Trophoblast cell (in vitro differentiated cells and primary cell): Measurements from ENCODE around the gene SDK2.

Experiments used
- DNase-seq, 2 donors: peaks; one replicate each; pipeline ENCODE4 v3.0.0-alpha.2; 2016
- H2AFZ ChIP-seq: 2 replicates; pipeline ENCODE4 v1.6.1; 2013; ENCODE audit warnings: low read length, moderate library complexity, mild to moderate bottlenecking; ENCODE audit not compliant: insufficient read depth, poor library complexity
- H2AK5ac ChIP-seq: 2 replicates; pipeline ENCODE4 v1.6.1; 2013; ENCODE audit warnings: mild to moderate bottlenecking, low read length
- H2BK120ac ChIP-seq: 2 replicates; pipeline ENCODE4 v1.6.1; 2013; ENCODE audit warnings: low read length, mild to moderate bottlenecking, moderate library complexity; ENCODE audit not compliant: insufficient read depth, poor library complexity
- H2BK12ac ChIP-seq: 2 replicates; pipeline ENCODE4 v1.6.1; 2013; ENCODE audit warnings: mild to moderate bottlenecking, low read length, moderate library complexity
- H2BK5ac ChIP-seq: 2 replicates; pipeline ENCODE4 v1.6.1; 2013; ENCODE audit warnings: low read length, low read depth, moderate library complexity, mild to moderate bottlenecking; ENCODE audit not compliant: poor library complexity
- H3K14ac ChIP-seq: 2 replicates; pipeline ENCODE4 v1.6.1; 2013; ENCODE audit warnings: mild to moderate bottlenecking, low read length
- H3K18ac ChIP-seq: 2 replicates; pipeline ENCODE4 v1.6.1; 2013; ENCODE audit warnings: mild to moderate bottlenecking, low read length
- H3K23ac ChIP-seq: 2 replicates; pipeline ENCODE4 v1.6.1; 2013; ENCODE audit warnings: low read length
- H3K27ac ChIP-seq: 2 replicates; pipeline ENCODE4 v1.5.1; 2013; ENCODE audit warnings: low read depth, mild to moderate bottlenecking, inconsistent platforms, low read length, moderate library complexity
- H3K27me3 ChIP-seq: 2 replicates; pipeline ENCODE4 v1.6.1; 2013; ENCODE audit warnings: inconsistent platforms, mild to moderate bottlenecking, low read length, moderate library complexity; ENCODE audit not compliant: insufficient read depth
- H3K36me3 ChIP-seq, 2 experiments: 1 replicate in 1 of 2; 2 replicates in 1 of 2; pipeline ENCODE4 v1.6.1; 2013; ENCODE audit warnings: low read length in 2 of 2, mild to moderate bottlenecking in 2 of 2, moderate library complexity in 1 of 2; ENCODE audit not compliant: insufficient read depth in 2 of 2, control insufficient read depth in 1 of 2
- H3K4ac ChIP-seq: 2 replicates; pipeline ENCODE4 v1.6.1; 2013; ENCODE audit warnings: low read depth, mild to moderate bottlenecking, low read length, moderate library complexity
- H3K4me1 ChIP-seq, 2 experiments: 1 replicate in 1 of 2; 2 replicates in 1 of 2; pipeline ENCODE4 v1.6.1; 2013; ENCODE audit warnings: low read length in 2 of 2, mild to moderate bottlenecking in 2 of 2, moderate library complexity in 1 of 2; ENCODE audit not compliant: insufficient read depth in 2 of 2, control insufficient read depth in 1 of 2
- H3K4me2 ChIP-seq: 2 replicates; pipeline ENCODE4 v1.6.1; 2013; ENCODE audit warnings: inconsistent platforms, mild to moderate bottlenecking, low read length, moderate library complexity
- H3K4me3 ChIP-seq: 2 replicates; pipeline ENCODE4 v1.5.1; 2013; ENCODE audit warnings: mild to moderate bottlenecking, low read depth, low read length, inconsistent platforms
- H3K79me1 ChIP-seq: one replicate; pipeline ENCODE4 v1.6.1; 2013; ENCODE audit warnings: low read length
- H3K79me2 ChIP-seq: 2 replicates; pipeline ENCODE4 v1.6.1; 2013; ENCODE audit warnings: low read length, mild to moderate bottlenecking; ENCODE audit not compliant: control insufficient read depth, insufficient read depth, poor library complexity
- H3K9ac ChIP-seq: 2 replicates; pipeline ENCODE4 v1.6.1; 2013; ENCODE audit warnings: mild to moderate bottlenecking, low read length
- H3K9me3 ChIP-seq: 2 replicates; pipeline ENCODE4 v1.6.1; 2013; ENCODE audit warnings: low read depth, mild to moderate bottlenecking, control low read depth, inconsistent platforms, low read length; ENCODE audit not compliant: insufficient read depth
- H4K12ac ChIP-seq: 2 replicates; pipeline ENCODE4 v1.6.1; 2013; ENCODE audit warnings: low read depth, mild to moderate bottlenecking, low read length, moderate library complexity
- H4K8ac ChIP-seq: 2 replicates; pipeline ENCODE4 v1.6.1; 2013; ENCODE audit warnings: low read depth, mild to moderate bottlenecking, low read length, moderate library complexity
- H4K91ac ChIP-seq: one replicate; pipeline ENCODE4 v1.6.1; 2013; ENCODE audit warnings: low read depth, mild to moderate bottlenecking, low read length, moderate library complexity
- WGBS: extraction: QIAGEN DNeasy Blood & Tissue Kit; methylation state at CpG from one replicate; pipeline ENCODE4 v1.1.7; 2013; ENCODE audit warnings: missing lambda C conversion rate; ENCODE audit not compliant: insufficient read length, insufficient coverage; ENCODE audit errors: extremely low coverage; 5-methylcytosine and 5-hydroxymethylcytosine counted together

Gene SDK2

GRCh38 chr17:73349138-73349537 is 295.1 kb downstream of the SDK2 start:
- no peak overlapping the region for H2BK12ac ChIP-seq
- no peak overlapping the region for H4K91ac ChIP-seq
- no CpG with 5 or more reads among the region's 6 CpGs for WGBS
- no peak overlapping the region for H3K4ac ChIP-seq
- H2AK5ac ChIP-seq = peak overlapping the region; percentile 33
- DNase-seq = no peak
- no peak overlapping the region for H4K8ac ChIP-seq
- H2AFZ ChIP-seq = no peak overlapping the region
- no peak overlapping the region for H3K4me2 ChIP-seq
- H3K4me3 ChIP-seq = no peak overlapping the region
- no peak overlapping the region for H3K18ac ChIP-seq
- H3K9me3 ChIP-seq = no peaks in the 10 kb centered on the region
- no peaks in the 10 kb centered on the region for H3K27me3 ChIP-seq
- no peaks in the 10 kb centered on the region for H3K79me1 ChIP-seq
- H3K23ac ChIP-seq = no peak overlapping the region
- H3K79me2 ChIP-seq = no peaks in the 10 kb centered on the region
- no peak overlapping the region for H3K27ac ChIP-seq
- no peak overlapping the region for H3K9ac ChIP-seq
- peaks cover 0 to under 1% of the 10 kb centered on the region in 2 experiments for H3K36me3 ChIP-seq
- no peak overlapping the region for H4K12ac ChIP-seq
- H2BK120ac ChIP-seq = no peak overlapping the region
- no peak overlapping the region for H2BK5ac ChIP-seq
- H3K14ac ChIP-seq = no peak overlapping the region
- peaks cover 4 to 5% of the 10 kb centered on the region in 2 experiments for H3K4me1 ChIP-seq

GRCh38 chr17:73348829-73349095 is 295.5 kb downstream of the SDK2 start:
- Histone ChIP-seq H3K27me3 (no peaks in the 10 kb centered on the region), H3K4me1 (peaks cover 8 to 9% of the 10 kb centered on the region in 2 experiments), H3K4ac (no peak overlapping the region), H4K12ac (no peak overlapping the region), H3K36me3 (no peaks in the 10 kb centered on the region), H4K91ac (no peak overlapping the region), H3K23ac (no peak overlapping the region), H2BK120ac (no peak overlapping the region), H3K9ac (no peak overlapping the region), H3K14ac (no peak overlapping the region), H3K9me3 (no peaks in the 10 kb centered on the region), H3K4me2 (no peak overlapping the region), H3K4me3 (no peak overlapping the region), H4K8ac (no peak overlapping the region), H2AFZ (no peak overlapping the region), H3K79me2 (no peaks in the 10 kb centered on the region), H2BK12ac (no peak overlapping the region), H3K18ac (no peak overlapping the region), H3K79me1 (no peaks in the 10 kb centered on the region), H2BK5ac (no peak overlapping the region), H3K27ac (no peak overlapping the region), H2AK5ac (peak overlapping the region; percentile 33)
- no CpG with 5 or more reads among the region's 4 CpGs for WGBS
- no peak for DNase-seq

- Histone ChIP-seq H4K91ac (no peak overlapping the region), H3K4ac (no peak overlapping the region), H3K27ac (no peak overlapping the region), H3K18ac (no peak overlapping the region), H3K79me1 (peaks cover 5% of the 10 kb centered on the region), H2AK5ac (no peak overlapping the region), H3K9me3 (no peaks in the 10 kb centered on the region), H3K79me2 (no peaks in the 10 kb centered on the region), H2AFZ (no peak overlapping the region), H3K36me3 (no peaks in the 10 kb centered on the region), H3K4me3 (no peak overlapping the region), H3K14ac (no peak overlapping the region), H2BK120ac (no peak overlapping the region), H3K23ac (no peak overlapping the region), H4K8ac (no peak overlapping the region), H3K27me3 (no peaks in the 10 kb centered on the region), H3K4me1 (peaks cover 13 to 14% of the 10 kb centered on the region in 2 experiments), H4K12ac (no peak overlapping the region), H3K9ac (no peak overlapping the region), H2BK12ac (no peak overlapping the region), H3K4me2 (no peak overlapping the region), H2BK5ac (no peak overlapping the region)
- no peak for DNase-seq
- no CpG with 5 or more reads among the region's 19 CpGs for WGBS
Observed at GRCh38 chr17:73348018-73348828, 296.0 kb downstream of the SDK2 start.

DNA sequence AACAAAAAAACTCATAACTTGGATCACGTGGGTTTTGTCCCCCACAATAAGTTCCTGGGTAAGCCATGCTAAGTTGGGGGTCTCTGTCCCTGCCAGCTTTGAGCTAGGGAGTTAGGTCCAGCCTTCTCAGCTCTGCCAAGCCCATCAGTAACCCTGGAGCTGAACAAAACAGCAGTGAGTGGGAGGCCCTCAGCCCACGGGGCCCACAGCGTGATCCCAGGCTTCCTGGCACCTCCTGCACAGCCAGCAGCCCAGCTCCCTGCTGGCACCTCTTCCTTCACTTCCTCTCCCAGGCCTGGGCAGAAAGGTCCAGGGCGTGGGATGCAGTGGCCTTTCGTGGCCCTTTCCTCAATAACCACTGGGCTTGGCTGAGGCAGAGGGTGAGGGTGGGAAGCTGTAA is 296.9 kb downstream of the SDK2 start:
- Histone ChIP-seq H2BK5ac (no peak overlapping the region), H3K36me3 (no peaks in the 10 kb centered on the region), H3K27me3 (no peaks in the 10 kb centered on the region), H2AK5ac (no peak overlapping the region), H2AFZ (no peak overlapping the region), H3K9ac (no peak overlapping the region), H3K4ac (no peak overlapping the region), H3K27ac (no peak overlapping the region), H3K14ac (no peak overlapping the region), H3K9me3 (no peaks in the 10 kb centered on the region), H3K79me2 (no peaks in the 10 kb centered on the region), H3K18ac (no peak overlapping the region), H3K4me3 (no peak overlapping the region), H4K8ac (no peak overlapping the region), H2BK120ac (no peak overlapping the region), H4K12ac (no peak overlapping the region), H2BK12ac (no peak overlapping the region), H3K23ac (no peak overlapping the region), H3K4me1 (peaks cover 20 to 21% of the 10 kb centered on the region in 2 experiments), H4K91ac (no peak overlapping the region), H3K79me1 (peaks cover 12% of the 10 kb centered on the region), H3K4me2 (no peak overlapping the region)
- no CpG with 5 or more reads among the region's 5 CpGs for WGBS
- DNase-seq = no peak
